GM23248 (cell line): Measurements from ENCODE around the gene ATP8A2.

ENCODE experiments used
- EZH2 ChIP-seq: fragments of 200-600 bp; sonication (generic); IDR thresholded peaks from 2 replicates; pipeline ENCODE4 v1.6.1; 2018; ENCODE audit warnings: antibody characterized with exemption, mild to moderate bottlenecking; ENCODE audit not compliant: insufficient read depth, poor library complexity, severe bottlenecking
- EZH2phosphoT487 ChIP-seq: fragments of 200-600 bp; sonication (generic); IDR thresholded peaks from 2 replicates; pipeline ENCODE4 v1.6.1; 2018; ENCODE audit warnings: antibody characterized with exemption, moderate library complexity, mild to moderate bottlenecking, low read depth; ENCODE audit not compliant: insufficient read depth

DNA sequence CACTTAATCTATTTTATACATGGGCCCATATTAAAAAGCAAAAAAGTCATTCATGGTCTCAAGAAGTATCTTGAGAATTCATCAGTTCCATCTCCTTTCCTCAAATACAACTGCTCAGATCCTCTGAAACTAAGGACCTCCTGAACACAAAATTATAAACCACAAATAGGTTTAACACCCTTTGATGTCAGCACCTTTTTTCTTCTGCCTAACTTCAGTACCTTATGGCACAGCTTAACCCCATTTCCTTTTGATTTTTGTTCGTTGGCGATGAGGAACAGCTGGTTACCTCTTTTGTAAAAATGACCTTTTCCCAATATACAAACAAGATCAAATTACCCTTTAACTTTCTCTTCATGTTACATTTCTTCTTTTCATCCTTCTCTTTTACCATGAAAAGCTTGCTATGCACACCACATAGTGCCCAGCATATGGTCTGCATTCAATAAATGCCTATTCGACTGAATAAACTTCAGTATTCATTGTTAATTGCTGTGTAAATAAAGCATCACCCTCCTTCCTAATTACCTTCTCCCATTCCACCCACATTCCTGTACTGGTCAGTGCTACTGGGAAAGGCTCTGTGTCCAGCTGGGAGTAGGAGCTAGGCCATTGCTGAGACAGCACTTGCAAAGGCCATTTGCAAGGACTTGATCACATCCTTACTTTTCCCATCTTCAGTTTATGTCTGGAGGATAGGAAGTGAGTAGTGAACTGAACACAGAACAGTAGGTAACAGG lies 362.1 kb downstream of the ATP8A2 start:
- no peak for TF ChIP-seq EZH2
- no peak for TF ChIP-seq EZH2phosphoT487
